NCI-H82 (cell line): ENCODE measurements around the gene WDR54.
"Not testable (repeated sequence)": the region's sequence is repeated elsewhere in the genome, so short reads cannot be mapped to it uniquely, and the experiment has no call there.

Source experiments
- DNase-seq: peaks from one replicate; lab custom pipeline; 2025; lab: John Stamatoyannopoulos, UW

Gene WDR54

DNA sequence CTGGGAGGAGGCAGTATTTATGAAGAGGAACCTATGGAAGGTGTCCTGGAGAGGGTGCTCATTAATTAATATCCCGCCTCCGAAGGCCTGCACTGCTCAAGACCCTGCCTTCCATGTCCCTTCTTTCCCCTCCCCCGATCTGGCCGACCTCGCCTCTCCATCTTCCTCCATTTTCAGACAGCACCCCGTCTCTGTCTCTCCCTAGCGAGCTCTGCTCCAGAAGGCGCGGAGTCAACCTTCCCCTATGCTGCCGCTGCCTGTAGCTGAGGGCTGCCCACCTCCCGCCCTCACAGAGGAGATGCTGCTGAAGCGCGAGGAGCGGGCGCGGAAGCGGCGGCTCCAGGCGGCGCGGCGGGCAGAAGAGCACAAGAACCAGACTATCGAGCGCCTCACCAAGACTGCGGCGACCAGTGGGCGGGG is 35.6 kb downstream of the WDR54 start:
- no peak for DNase-seq

DNA sequence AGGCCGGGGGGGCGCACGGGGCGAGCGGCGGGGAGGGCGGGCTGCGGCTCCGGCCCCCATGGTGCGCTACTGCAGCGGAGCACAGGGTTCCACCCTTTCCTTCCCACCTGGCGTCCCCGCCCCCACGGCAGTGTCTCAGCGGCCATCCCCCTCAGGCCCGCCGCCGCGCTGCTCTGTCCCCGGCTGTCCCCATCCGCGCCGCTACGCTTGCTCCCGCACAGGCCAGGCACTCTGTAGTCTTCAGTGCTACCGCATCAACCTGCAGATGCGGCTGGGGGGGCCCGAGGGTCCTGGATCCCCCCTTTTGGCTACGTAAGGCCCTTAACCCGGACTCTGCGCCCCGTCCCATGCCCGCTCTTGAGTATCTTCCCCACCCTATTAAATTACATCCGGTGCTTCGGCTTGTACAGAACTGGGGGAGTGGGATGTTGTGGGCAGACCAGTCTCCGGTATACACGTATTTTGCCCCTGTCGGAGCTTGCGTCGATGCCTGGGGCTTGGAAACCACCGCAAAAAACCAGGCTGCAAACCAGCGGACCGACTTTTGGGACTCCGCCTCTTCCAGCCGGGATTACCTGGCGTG is 36.1 kb downstream of the WDR54 start:
- DNase-seq: peak; percentile 89

DNA sequence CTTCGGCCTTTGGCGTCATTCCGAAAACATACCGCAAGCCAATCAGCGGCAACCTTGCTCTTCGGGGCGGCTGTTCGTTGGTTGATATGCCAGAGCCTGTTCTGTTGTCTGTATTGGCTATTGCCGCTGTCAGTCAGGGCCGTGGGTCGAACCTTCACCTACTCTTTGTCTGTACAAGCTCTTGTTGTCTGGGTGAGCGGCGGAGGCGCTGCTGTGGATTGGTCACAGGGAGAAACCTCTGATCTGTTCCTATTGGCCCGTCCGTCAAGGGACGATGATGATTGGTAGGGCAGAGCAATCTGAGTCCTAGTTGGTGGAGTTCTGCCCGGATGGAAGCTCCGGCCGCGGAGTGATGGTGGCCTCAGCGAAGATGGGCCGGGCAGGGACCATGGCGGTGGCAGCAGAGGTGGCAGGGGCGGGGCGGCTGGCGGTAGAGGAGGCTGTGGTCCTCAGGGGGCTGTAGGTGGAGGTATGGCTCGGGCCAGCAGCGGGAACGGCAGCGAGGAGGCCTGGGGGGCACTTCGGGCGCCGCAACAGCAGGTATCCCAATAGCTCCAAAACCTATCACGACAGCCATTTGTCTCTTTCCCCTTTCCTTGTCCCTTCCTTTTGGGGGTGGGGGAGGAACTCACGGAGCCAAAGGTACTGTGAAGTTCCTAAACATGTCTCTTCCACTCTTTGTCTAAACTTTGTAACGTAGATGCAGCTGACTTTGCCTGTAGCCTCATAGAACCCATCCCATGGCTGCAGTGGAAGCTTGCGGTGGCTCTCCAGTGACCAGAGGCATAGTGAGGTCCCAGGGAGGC is 36.8 kb downstream of the WDR54 start, which contains the start of gene WBP1:
Gene WBP1, plus strand, starts transcription at position 307 of the 806 bp plus-strand sequence. Its CDS starts 165 bp downstream, at position 472.
- DNase-seq: peak; percentile 100

- DNase-seq: no peak
Observed at GRCh38 chr2:74458938-74459363, 37.4 kb downstream of the WDR54 start.

GRCh38 chr2:74459503-74460118 is 38.1 kb downstream of the WDR54 start:
- not testable (repeated sequence) for DNase-seq

GRCh38 chr2:74460187-74460586 is 38.7 kb downstream of the WDR54 start:
- not testable (repeated sequence) for DNase-seq

DNA sequence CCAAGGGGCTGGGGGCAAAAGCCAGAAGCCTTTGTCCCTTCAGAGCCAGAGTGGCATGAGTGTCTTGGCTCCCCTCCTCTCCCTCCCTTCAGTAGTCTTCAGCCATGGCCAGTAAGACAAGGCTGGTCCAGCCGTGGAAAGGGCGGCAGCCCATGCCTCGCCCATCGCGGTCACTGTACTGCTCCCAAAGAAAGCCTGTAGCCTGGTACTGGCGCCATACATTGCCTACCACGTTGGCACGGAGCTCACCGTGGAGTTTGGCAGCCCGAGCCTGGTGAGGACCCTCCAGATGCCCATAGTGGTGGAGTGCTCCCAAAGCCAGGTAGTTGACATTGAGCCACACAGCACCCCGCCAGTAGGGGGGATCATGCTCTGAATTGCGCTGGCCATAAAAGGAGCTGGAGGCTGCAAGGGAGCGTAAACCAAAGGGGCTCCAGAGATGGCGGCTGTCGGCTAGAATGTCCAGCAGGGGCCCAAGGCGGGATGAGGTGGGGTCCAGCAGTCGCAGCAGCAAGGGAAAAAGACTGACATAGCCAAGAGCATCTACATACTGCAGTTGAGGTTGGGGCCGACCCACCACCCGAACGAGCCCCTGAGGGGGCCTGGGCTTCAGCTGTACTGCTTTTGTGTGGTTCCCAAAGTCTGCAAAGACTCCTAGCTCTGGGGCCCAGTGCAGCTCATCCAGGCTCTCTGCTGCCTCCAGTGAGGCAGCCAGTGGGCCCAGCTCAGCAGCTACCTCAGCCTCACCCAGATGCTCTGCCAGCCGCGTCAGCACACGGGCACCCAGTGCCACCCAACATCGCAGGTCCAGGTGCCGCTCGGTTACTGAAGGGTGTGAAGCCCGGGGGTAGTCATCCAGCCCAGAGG is 39.9 kb downstream of the WDR54 start:
- DNase-seq: peak; percentile 47

DNA sequence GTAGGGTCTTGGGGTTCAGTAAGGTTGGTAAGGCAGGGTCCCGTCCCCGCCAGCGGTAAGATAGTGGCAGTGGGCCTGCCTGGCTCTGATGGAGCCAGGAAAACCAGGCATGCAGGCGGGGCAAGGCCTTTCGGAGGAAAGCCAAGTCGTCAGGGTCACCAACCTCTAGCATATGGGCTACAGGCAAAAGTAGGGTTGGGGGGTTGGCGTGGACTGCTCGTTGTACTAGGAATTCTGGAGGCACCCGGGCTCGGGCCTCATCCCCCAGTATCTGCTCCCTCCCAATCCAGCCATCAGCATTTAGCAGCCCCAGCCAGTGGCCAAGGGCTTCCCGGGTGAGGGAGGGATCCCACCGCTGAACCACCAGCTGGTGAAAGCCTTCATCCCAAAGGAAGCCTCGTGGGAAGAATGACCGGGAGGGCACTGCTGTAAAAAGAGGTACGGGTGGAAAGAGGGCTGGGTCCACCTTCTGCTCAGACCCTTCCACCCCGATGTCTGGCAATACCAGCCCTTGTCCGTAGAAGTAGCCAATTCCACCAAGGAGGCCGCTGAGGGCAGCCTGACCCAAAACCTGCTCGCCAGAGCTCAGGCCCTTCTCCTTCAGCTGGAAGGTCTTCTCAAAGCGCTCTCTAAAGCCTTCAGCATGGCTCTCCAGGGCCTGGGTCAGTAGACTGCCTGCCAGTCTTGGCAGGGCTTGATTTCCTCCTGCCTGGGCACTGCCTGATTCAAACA is 40.7 kb downstream of the WDR54 start:
- DNase-seq: no peak

- DNase-seq: no peak
Observed at GRCh38 chr2:74462786-74463105, 41.2 kb downstream of the WDR54 start.

DNA sequence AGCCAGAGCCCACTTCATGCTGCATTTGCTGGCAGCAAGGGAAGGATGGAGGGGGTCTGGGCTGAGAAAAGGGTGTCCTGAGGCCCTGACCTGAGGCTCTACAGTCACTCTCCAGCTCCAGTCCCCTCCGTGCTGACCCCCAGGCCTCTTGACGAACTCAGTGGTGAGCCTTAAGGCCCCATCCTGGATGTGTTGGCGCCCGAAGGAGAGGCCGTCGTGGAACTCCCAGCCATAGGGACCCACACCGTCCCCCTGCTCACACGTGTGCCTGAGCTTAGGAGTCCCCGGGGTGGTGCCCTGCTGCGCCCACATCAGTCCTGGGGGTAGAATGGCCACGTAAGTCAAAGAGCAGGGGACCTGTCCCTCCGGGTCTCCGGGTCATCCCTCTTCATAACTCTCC is 42.9 kb downstream of the WDR54 start:
- DNase-seq: no peak

GRCh38 chr2:74470742-74471141 is 49.2 kb downstream of the WDR54 start:
- not testable (repeated sequence) for DNase-seq

- no peak for DNase-seq
Observed at GRCh38 chr2:74471332-74472065, 50.0 kb downstream of the WDR54 start.

- peak; percentile 97 for DNase-seq
Observed at GRCh38 chr2:74472086-74472944, 50.8 kb downstream of the WDR54 start, which contains the start of gene MRPL53. Gene MRPL53 (minus strand): TSS chr2:74472680. CDS start chr2:74472660, 20 bp downstream.

DNA sequence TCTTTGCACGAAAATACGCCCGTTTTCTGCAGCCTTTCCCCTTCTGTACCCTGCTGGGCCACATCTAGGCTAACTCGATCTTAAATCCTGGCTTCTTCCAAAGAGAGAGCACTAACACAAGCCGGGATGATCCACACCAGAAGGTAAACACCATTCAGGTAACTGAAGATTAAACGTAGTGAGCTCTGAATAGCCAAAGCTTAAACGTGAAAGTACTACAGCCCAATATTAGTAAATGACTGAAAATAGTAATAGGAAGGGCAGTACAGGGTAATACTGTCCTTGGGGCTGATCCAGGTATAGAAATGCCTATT is 51.4 kb downstream of the WDR54 start:
- DNase-seq: peak; percentile 70

DNA sequence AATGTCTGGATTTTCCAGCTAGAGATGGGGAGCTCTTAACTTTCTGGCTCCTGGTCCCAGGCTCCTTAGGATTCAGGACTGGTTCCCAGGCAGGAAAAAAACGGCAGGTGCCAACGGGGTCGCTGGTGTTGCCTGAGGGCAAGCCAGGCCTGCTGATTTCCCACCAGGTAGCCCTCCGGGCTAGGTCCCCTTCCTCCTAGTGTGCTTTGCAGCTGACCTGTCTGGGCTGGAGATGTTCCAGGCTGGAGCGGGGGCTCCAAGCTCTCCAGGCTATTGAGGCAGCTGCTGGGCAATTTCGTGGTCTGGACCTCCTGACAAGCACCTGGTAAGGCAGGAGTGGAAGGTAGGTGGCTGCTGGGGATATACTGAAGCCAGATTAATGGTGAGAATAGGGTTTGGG is 53.0 kb downstream of the WDR54 start:
- no peak for DNase-seq

DNA sequence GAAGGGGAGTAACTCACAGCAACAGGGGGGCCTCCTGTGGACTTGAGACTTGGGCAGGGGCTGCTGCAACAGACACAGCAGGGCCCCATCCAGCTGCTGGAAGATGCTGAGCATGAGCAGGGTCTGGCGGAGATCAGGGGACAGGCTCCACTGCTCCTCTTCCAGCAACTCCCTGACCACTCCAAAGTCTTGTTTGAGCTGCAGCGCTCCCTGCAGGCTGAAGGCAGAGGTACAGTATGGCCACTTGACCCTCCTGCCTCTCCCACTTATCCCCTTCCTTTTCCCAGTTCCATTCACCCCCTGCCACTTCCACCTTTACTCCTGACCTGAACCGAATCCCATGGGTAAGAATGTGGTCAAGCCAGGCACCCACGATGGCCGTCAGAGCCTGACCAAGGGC is 53.4 kb downstream of the WDR54 start:
- no peak for DNase-seq
